ENCODE results near the gene HIVEP1. TPM values are rescaled to one million over a fixed set of nuclear protein-coding genes. Genes with fewer than 3 reads are reported as not detected.
A peak's percentile ranks its signal among the peaks of the same experiment; 100 is the strongest.

Gene HIVEP1
- total RNA-seq, 1 experiment from 2014 or later: 6.6 TPM

DNA sequence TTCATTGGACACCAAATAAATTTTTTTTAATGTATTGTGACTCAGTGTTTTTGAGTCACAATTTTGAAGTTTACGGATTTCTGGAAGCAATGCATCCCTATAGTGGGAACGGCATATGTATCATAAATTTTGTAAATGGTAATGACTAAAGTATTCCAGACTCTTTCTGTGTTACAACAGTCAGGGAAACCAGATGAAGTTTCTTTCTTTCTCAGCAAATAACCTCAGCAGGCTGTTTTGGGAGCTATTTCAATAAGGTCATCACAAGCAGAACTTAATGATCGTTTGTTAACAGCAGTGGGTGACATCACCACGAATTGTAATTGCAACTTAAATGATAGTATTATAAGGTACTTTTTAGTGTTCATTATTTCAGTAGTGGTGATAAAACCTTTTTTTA is 52.0 kb downstream of the HIVEP1 start:
- in situ Hi-C loops (cut with HindIII; ENCODE audit: low pct_unique_long_range_greater_than_20kb, low sequenced_read_pairs): no loop called here
- DNase-seq (ENCODE audit: low read depth, low spot score): no peak

DNA sequence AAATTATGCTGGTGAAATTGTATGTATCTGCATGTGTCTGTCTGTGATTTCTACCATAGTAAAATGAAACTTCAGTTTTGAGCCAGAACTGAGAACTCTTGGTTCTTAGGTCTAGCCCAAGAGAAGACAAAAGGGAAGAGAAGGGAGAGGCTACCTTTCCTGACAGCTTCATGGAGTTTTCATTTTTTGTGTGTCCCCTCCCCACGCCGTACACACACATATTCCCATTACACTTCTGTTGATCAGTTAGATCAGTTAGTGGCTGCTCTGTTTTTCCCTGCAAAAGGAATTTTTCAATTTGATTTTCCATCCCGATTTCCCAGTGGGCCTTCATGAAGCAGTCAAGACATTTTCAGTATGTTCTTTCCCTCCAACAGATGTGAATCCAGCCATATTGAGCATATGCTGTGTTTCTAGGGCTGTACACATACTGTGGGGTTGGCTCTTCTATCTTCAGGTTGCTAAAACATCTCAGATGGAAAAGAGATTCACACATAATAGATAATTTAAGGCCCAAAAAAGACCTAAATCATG is 52.5 kb downstream of the HIVEP1 start:
- in situ Hi-C loops (cut with HindIII; ENCODE audit: low pct_unique_long_range_greater_than_20kb, low sequenced_read_pairs): no loop called here
- DNase-seq (ENCODE audit: low read depth, low spot score): no peak

DNA sequence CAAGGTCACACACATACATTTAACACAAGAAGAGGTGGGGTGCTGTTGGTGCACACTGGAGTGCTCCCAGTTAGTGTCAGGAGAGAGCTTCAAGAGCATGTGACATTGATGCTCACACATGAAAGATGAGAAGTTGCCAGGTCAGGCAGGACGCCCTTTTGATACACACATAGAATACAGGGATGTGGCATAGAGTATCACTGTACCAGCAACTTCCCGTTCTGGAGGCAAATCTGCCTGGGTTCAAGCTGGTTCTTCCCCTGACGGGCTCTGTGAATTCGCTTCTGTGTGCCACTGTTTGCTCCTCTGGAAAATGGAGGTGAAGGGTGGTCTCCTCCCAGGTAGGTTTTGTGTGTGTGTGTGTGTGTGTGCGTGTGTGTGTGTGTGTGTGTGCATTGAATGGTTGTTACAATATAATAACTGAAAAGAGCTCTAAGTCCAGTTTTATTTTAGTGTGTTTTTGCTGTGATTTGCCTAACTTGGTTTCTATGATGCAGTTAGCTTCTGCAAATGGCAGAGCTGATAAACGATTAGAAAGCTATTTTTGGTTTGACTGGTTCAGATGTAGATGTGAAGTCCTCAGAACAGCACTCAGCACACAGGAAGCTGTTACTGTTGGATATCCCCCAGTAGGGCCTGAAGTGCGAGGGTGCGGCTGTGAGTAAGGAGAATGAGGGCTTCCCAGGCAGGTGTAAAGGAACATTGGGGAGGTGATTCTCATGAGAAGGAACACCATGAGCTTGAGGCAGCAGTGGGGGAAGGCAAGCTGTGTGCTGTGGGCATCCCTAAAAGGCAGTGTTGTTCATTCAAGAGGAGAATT is 53.4 kb downstream of the HIVEP1 start:
- in situ Hi-C loops (cut with HindIII; ENCODE audit: low pct_unique_long_range_greater_than_20kb, low sequenced_read_pairs): no loop called here
- no peak for DNase-seq (ENCODE audit: low read depth, low spot score)

DNA sequence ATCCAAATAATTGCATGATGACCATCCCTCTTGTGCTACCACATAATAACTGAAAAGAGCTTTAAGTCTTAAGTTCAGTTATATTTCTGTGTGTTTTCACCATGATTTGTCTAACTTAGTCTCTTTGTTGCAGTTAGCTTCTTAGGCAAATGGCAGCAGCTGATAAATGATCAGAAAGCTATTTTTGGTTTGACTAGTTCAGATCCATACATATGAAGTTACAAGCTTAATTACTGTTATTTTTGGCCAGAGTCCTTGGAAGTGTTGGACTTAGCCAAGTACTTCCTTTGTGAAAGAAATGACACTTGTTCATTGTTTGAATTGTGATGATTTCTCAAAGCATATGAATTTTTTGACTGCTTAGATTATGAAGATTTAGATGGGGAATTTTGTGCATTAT is 54.2 kb downstream of the HIVEP1 start:
- in situ Hi-C loops (cut with HindIII; ENCODE audit: low pct_unique_long_range_greater_than_20kb, low sequenced_read_pairs): no loop called here
- no peak for DNase-seq (ENCODE audit: low read depth, low spot score)

DNA sequence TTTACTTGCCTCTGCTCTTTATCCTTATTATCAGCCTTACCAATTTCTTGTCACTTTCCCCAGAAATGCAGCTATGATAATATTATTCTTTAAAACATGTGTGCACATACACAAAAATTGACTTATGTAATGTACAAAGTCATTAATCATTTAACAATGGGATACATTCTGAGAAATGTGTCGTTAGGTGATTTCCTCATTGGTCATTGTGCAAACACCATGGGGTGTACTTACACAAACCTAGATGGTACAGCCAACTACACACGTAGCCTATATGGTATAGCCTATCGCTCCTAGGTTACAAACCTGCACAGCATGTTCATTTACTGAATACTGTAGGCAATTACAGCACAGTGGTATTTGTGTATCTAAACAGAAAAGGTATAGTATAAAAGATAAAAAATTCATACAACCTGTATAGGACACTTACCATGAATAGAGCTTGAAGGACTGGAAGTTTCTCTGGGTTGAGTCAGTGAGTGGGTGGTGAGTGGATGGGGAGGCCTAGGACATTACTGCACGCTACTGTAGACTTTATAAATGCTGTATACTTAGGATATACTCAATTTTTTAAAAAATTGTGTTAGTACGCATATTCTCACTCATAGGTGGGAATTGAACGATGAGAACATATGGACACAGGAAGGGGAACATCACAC is 56.9 kb downstream of the HIVEP1 start:
- no peak for DNase-seq (ENCODE audit: low read depth, low spot score)
- in situ Hi-C loops (cut with HindIII; ENCODE audit: low pct_unique_long_range_greater_than_20kb, low sequenced_read_pairs): no loop called here

DNA sequence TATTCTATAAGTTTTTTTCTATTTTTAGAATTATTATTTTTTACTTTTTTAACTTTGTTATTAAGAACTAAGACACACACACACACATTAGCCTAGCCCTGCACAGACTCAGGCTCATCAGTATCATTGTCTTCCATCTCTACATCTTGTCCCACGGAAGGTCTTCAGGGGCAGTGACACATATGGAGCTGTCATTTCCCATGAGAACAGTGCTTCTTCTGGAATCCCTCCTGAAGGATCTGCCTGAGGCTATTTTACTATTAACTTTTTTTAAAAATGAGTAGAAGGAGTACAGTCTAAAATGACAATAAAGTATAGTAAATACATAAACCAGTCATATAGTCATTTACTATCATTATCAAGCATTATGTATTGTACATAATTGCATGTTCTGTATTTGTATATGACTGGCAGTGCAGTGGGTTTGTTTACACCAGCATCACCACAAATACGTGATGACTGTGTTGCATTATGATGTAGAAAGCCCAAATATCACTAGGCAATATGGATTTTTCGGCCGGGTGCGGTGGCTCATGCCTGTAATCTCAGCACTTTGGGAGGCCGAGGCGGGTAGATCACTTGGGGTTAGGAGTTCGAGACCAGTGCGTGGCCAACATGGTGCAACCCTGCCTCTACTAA is 57.9 kb downstream of the HIVEP1 start:
- DNase-seq (ENCODE audit: low read depth, low spot score): no peak
- in situ Hi-C loops (cut with HindIII; ENCODE audit: low pct_unique_long_range_greater_than_20kb, low sequenced_read_pairs): no loop called here

DNA sequence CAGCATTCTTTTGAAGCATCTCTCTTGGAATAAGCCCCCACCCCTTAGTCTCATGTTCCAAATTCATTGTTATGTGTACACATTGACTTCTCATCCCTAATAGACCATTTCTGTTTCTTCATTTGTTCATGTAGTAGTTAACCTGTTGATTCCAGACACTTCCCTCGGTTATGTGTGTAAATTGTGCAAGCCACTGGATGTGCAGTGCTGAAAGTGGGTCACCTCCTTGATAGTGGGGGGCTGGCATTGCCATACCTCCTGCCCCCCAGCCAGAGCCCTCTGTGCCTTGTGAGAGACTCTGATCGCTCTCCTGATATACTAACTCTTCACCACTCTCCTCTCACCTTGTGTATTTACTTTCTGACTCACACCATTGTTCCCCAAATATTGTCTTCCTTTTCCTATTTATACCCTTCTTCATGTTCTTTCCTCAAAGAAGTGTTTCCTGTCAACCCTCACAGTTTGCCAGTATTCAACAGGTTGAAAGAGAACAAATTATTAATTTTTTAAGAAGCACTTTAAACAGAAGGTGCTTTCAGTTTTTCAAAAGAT is 59.0 kb downstream of the HIVEP1 start:
- in situ Hi-C loops (cut with HindIII; ENCODE audit: low pct_unique_long_range_greater_than_20kb, low sequenced_read_pairs): no loop called here
- DNase-seq (ENCODE audit: low read depth, low spot score): no peak

DNA sequence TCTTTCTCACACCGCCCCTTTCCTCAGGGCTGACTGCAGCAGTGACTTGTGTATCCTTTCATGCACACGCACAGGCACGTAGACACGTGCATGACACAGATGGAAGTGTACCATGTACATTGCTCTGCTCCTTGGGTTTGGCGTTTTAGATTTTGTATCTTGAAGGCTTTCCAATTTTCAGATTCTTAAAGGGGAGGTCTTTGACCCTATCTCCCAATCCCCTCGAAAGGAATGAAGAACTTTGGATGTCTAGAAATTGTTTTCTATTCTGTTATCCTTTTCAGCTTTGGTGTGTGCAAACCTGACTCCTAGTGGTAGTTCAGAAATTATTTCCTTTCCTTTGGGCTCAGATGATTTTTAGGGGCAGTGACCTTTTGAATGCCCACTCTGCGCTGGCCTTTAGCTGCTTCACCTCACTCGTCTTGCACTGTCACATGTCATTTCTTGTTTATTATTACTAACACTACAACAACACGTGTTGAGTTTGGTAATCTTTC is 63.0 kb downstream of the HIVEP1 start:
- in situ Hi-C loops (cut with HindIII; ENCODE audit: low pct_unique_long_range_greater_than_20kb, low sequenced_read_pairs): no loop called here
- peak; percentile 65 for DNase-seq (ENCODE audit: low read depth, low spot score)

DNA sequence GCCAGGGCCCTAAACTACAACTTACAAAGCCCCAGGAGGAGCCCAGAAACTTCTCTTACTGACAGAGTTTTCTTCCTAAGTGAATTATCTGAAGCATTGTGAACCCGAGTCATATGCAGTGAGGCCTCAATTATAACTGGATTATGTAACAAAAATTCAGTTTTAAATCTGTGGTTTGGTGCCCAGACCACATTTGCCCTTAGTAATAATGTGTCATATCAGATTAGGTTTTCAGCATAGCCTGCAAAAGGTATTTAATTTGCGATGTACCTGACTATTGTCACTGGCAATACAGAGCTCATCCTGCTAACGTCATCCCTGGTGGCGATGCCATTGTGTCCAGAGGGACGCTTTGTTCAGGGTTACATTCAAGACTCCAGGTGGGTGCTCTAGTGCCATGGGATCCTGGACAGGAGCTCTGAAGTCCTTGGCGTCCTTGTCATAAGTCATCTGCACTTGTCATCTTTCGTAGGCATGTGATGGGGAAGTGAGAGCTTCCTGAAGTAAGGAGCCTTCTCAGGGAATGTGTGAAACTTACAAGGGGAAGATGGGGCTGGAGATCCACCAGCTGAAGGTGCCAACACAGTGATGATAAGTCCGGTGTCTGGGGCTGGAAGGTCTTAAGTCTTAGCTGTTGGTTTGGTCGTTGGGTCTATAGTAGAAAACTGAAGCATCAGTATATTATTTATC is 65.1 kb downstream of the HIVEP1 start:
- in situ Hi-C loops (cut with HindIII; ENCODE audit: low pct_unique_long_range_greater_than_20kb, low sequenced_read_pairs): no loop called here
- DNase-seq (ENCODE audit: low read depth, low spot score): no peak

DNA sequence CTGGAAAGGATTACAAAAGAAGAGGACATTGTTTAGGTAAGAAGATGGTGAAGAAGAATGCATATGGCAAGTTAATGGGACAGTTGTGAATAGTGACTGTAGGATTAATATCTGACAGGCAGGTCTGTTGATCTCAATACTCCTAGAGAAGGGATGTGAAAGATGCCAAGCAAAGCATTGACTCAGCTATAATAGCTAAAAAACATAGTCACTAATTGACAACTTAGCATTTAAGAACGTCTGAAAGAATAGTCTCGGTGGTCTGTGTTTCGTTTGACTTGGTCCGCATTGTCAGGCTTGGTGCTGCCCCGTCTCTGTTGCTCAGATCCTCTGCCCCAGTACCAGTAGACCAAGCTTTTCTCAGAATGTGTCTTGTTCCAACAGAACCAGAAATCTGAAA is 65.9 kb downstream of the HIVEP1 start:
- DNase-seq (ENCODE audit: low read depth, low spot score): no peak
- in situ Hi-C loops (cut with HindIII; ENCODE audit: low pct_unique_long_range_greater_than_20kb, low sequenced_read_pairs): no loop called here

DNA sequence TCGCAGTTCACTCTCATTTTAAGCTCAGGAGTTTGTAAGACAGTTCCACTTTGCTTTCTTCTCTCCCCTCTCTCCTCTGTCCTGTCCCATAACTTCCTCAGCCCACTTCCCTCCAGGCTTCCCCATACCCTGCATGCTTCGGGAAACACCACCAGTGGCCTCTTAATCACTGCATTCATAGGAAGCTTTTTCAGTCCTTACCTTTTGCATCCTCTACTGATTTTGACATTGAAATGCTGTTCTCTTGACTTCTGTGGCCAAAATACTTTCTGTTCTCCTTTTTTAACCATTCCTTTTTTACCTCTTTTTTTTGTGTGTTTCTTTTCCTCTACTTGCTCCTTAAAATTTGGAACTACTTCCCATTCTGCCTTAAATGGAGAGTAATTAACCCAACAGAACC is 69.7 kb downstream of the HIVEP1 start:
- in situ Hi-C loops (cut with HindIII; ENCODE audit: low pct_unique_long_range_greater_than_20kb, low sequenced_read_pairs): no loop called here
- no peak for DNase-seq (ENCODE audit: low read depth, low spot score)

DNA sequence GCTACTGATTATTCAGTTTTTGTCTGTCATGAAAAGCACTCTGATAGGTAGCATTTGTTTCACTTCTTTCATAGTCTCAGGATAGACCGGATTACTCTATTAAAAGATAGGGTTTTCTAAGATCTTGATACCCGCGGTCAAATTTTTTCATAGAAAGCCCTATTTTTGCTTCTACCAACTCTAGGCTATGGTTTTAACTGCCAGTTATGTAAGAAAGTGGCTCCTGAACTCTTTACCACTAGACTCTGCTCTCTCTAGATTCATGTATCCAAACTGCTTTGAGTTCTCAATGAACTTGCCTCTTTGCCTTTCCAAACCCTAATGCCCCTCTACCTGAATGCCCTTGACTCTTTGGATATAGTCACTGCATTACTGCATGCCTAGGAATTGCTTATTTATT is 70.3 kb downstream of the HIVEP1 start:
- no peak for DNase-seq (ENCODE audit: low read depth, low spot score)
- in situ Hi-C loops (cut with HindIII; ENCODE audit: low pct_unique_long_range_greater_than_20kb, low sequenced_read_pairs): no loop called here

DNA sequence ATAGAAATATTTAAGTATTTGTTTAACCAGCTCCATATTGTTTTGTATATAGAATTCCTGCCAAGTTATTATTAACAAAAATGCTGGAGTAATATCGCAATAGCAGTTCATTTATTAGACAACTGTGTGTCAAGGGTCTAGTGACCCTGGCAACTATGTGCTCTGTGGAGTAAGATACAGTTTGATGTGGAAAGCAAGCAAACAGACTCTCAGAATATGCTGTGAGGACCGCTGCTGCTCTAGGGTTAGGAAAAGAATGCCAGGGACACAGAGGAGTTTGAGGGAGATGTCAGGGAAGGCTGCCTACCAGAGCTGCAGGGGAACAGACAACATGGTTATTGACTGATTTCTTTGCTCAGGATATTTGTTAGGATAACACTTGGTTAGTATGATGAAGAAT is 71.2 kb downstream of the HIVEP1 start:
- no peak for DNase-seq (ENCODE audit: low read depth, low spot score)
- in situ Hi-C loops (cut with HindIII; ENCODE audit: low pct_unique_long_range_greater_than_20kb, low sequenced_read_pairs): no loop called here

DNA sequence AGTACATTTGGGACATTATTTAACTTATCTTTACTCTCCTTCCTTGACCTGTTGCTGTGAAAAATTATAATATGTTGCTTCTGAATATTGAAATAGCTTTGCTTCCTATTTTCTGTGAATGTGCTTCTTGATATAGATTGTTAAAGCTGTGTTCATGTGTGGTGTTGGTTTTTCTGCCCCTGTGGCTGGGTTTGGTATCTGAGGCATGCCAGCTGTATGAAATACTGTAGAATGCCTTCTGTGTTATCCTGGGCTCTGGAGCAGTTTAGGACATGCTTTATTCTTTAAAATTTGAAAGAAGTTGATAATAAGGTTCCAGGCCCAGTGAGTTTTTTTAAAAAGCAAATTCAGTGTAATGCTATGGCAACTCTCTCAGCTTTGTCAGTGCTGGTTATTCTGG is 71.7 kb downstream of the HIVEP1 start:
- no peak for DNase-seq (ENCODE audit: low read depth, low spot score)
- in situ Hi-C loops (cut with HindIII; ENCODE audit: low pct_unique_long_range_greater_than_20kb, low sequenced_read_pairs): no loop called here

DNA sequence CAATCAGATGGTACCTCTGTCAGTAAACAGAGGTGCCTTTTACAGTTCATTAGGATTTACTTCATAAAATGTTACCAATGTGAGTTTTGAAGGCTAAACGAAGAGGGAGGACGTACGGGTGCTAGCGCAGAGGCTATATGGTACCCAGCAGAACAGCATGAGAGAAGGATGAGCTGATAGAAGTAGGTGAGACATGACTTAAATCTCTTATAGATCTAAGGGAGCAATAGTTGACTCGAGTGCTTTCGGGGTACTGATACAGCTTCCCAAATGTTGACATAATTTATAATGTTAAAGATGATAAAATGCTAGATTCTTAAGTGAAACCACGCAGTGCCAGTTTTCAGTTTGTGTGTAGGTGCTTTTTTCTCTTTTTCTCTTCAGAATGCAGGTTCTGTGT is 72.6 kb downstream of the HIVEP1 start:
- in situ Hi-C loops (cut with HindIII; ENCODE audit: low pct_unique_long_range_greater_than_20kb, low sequenced_read_pairs): no loop called here
- DNase-seq (ENCODE audit: low read depth, low spot score): no peak

DNA sequence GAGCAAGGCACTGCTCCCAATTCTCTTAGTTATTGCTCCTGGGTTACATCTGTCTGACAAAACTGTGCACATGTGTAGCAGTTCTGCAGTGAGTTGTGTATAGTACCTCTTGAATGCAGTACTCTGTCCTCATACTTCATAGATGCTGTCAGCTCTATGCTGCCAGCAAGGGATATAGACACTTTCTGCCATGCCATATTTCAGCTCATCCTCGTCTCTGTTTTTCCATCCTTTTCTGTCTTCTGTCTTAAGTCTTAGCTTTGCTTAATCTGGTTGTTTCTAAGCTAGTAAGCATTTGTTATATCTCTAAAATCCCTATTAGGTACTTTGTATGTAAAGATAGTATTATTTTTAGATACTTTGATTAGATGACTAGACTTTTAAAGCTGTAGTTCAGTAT is 76.4 kb downstream of the HIVEP1 start:
- in situ Hi-C loops (cut with HindIII; ENCODE audit: low pct_unique_long_range_greater_than_20kb, low sequenced_read_pairs): no loop called here

DNA sequence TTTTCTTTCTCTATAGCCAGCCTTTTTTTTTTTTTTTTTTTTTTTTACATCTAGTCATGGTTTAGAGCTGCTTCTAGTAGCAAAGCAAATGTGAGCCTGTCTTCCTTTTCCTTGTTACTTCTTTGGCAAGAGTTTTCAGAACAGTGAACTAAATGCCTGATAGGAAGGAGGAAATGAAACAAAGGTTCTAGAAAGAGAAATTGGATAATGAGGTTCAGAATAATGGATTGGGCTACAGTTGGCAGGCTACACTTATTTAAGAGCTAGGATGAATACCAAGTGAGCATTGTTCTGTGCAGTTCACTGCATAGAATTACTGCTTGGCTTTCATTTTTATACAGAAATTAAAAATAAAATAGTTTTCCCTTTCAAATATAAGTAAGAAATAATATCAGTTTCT is 78.6 kb downstream of the HIVEP1 start:
- in situ Hi-C loops (cut with HindIII; ENCODE audit: low pct_unique_long_range_greater_than_20kb, low sequenced_read_pairs): no loop called here
- no peak for DNase-seq (ENCODE audit: low read depth, low spot score)

More for the DNA sequence above, 76.4 kb downstream of the HIVEP1 start:
- DNase-seq (ENCODE audit: low read depth, low spot score): no peak

DNA sequence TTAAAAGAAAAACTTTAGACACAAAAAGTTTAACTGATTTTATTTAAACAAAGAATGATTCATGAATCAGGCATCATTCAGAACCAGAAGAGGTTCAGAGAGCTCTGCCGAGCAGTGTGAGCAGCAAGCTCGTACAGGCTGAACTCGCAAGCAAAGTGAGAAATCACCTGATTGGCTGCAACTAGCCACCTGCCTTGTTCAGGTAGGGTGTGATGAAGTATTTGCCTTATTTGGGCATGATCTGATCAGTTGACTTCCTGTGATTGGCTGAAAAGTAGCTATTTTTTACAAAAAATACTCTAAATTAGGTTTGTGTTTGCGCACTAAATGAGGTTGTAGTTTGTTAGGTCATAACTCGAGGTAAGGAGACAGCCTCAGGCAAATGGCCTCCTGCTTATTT is 80.7 kb downstream of the HIVEP1 start:
- no peak for DNase-seq (ENCODE audit: low read depth, low spot score)
- in situ Hi-C loops (cut with HindIII; ENCODE audit: low pct_unique_long_range_greater_than_20kb, low sequenced_read_pairs): no loop called here
